Ovary (tissue), 9 donors: ENCODE results near the gene STAT5B. TPM values are rescaled to one million over a fixed set of nuclear protein-coding genes. Genes with fewer than 3 reads are reported as not detected.

ENCODE experiments used
- DNase-seq, 5 donors: peaks; one replicate each; pipeline ENCODE4 v3.0.0-alpha.2; 2019 to 2020
- H3K27ac ChIP-seq, 2 donors: fragments of 200-600 bp; one replicate each; pipeline versions ENCODE4 v1.5.1 to v1.8.0; 2019 to 2022
- H3K27me3 ChIP-seq: fragments of 200-600 bp; one replicate; pipeline ENCODE4 v1.8.0; 2022
- H3K36me3 ChIP-seq: fragments of 200-600 bp; sonication (generic); one replicate; pipeline ENCODE4 v1.5.1; 2019
- H3K4me1 ChIP-seq: one replicate; pipeline ENCODE4 v1.8.1; 2013; ENCODE audit warnings: mild to moderate bottlenecking, moderate library complexity; ENCODE audit not compliant: insufficient read depth
- H3K4me3 ChIP-seq: fragments of 200-600 bp; sonication (generic); one replicate; pipeline ENCODE4 v1.5.1; 2017
- H3K9me3 ChIP-seq, 2 donors: fragments of 200-600 bp in 1 of 2; sonication (generic) in 1 of 2; one replicate each; pipeline versions ENCODE4 v1.5.1 to v1.8.1; 2013 to 2019; ENCODE audit warnings: mild to moderate bottlenecking in 1 of 2, moderate library complexity in 1 of 2
- EP300 ChIP-seq: sonication (generic); formaldehyde crosslinking; IDR thresholded peaks from one replicate; pipeline ENCODE4 v1.6.1; 2017; ENCODE audit warnings: antibody characterized with exemption
- POLR2A ChIP-seq: fragments of 450-650 bp; IDR thresholded peaks from one replicate; pipeline ENCODE4 v1.6.1; 2017; ENCODE audit warnings: antibody characterized with exemption, mild to moderate bottlenecking, moderate library complexity
- WGBS, 3 donors: extraction: QIAGEN DNeasy Blood & Tissue Kit in 1 of 3; methylation state at CpG; one replicate each; pipeline versions ENCODE4 v1.1.5 to v1.1.7; 2013 to 2017; 5-methylcytosine and 5-hydroxymethylcytosine counted together
- intact Hi-C, 4 donors: fragments of 100-400 bp; cut with DNase I; formaldehyde crosslinking; loops; one replicate each; pipeline versions ENCODE4 v1.11.0 to v1.15.1; 2022 to 2023
- polyA plus RNA-seq, 2 donors: library from polyadenylated mRNA; stranded (reverse); fragments of 200-250 nt in 1 of 2; fragments of 350-450 nt in 1 of 2; fragmentation: Illumina TruSeq in 1 of 2; extraction: RNeasy Lipid Tissue Mini Kit (QIAGEN cat#74804) in 1 of 2; gene quantifications; one replicate each; pipeline ENCODE4 v1.2.3, GENCODE V29; 2013 to 2014
- total RNA-seq, 7 donors: library from RNA; depleted of rRNA in 2 of 7; stranded (reverse); fragments of >200 nt in 2 of 7; fragmentation: NEBNext Ultra II Directional in 3 of 7; extraction: Animal tissue kit (Norgen Biotek cat#: 25700) in 3 of 7; gene quantifications; one replicate each; pipeline versions ENCODE4 v1.1.0 to v1.2.4, GENCODE V29; 2016 to 2023
- TF ChIP-seq, protein P1 (sequence below), 3 donors: fragments of 450-650 bp in 2 of 3; fragments of 200-600 bp in 1 of 3; IDR thresholded peaks; one replicate each; pipeline versions ENCODE4 v1.5.1 to v1.8.0; 2016 to 2022; ENCODE audit warnings: antibody characterized with exemption in 3 of 3, mild to moderate bottlenecking in 1 of 3
- donor health status: DM: no; HTN: no; CAD: no; lungs with moderate emphysema.
- donor health status: DM: no; HTN: no; CAD: no.
- donor health status: Bipolar disorder and iron deficiency.
- donor health status: DM: yes; HTN: yes; CAD: no.
- donor health status: DM: no; HTN: no; CAD: no.
- donor health status: DM: yes; HTN: yes; CAD: no.

The STAT5B gene
- total and polyA plus RNA-seq, 9 donors = 66.1 to 176 (median 108) TPM

DNA sequence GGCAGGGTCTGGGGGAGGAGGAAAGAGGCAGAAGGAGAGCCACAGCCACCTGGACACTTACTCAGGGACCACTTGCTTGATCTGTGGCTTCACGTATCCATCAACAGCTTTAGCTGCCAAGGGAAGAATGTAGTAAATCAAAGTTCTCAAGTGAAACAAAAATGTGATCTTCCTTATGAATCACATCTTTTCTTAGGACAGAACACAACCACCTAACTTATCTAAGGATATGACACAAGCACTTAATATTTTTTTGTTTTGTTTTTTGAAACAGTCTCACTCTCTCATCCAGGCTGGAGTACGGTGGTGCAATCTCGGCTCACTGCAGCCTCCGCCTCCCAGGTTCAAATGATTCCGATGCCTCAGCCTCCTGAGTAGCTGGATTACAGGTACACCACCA is 73.5 kb downstream of the STAT5B start:
- Histone ChIP-seq H3K9me3 (no peaks in the 10 kb centered on the region), H3K27me3 (no peaks in the 10 kb centered on the region), H3K36me3 (no peaks in the 10 kb centered on the region), H3K4me1 (no peaks in the 10 kb centered on the region), H3K4me3 (no peak overlapping the region), H3K27ac (no peak overlapping the region)
- no peak for DNase-seq
- WGBS, 3 donors = 70 to 87% (median 80%) methylated on average over 5 of the region's 5 CpGs
- TF ChIP-seq POLR2A = no peak
- TF ChIP-seq EP300 = no peak
- TF ChIP-seq, protein P1, sequence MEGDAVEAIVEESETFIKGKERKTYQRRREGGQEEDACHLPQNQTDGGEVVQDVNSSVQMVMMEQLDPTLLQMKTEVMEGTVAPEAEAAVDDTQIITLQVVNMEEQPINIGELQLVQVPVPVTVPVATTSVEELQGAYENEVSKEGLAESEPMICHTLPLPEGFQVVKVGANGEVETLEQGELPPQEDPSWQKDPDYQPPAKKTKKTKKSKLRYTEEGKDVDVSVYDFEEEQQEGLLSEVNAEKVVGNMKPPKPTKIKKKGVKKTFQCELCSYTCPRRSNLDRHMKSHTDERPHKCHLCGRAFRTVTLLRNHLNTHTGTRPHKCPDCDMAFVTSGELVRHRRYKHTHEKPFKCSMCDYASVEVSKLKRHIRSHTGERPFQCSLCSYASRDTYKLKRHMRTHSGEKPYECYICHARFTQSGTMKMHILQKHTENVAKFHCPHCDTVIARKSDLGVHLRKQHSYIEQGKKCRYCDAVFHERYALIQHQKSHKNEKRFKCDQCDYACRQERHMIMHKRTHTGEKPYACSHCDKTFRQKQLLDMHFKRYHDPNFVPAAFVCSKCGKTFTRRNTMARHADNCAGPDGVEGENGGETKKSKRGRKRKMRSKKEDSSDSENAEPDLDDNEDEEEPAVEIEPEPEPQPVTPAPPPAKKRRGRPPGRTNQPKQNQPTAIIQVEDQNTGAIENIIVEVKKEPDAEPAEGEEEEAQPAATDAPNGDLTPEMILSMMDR (IDR thresholded peaks at IDR 0.05) = no peak
- intact Hi-C loops = no loop called here

DNA sequence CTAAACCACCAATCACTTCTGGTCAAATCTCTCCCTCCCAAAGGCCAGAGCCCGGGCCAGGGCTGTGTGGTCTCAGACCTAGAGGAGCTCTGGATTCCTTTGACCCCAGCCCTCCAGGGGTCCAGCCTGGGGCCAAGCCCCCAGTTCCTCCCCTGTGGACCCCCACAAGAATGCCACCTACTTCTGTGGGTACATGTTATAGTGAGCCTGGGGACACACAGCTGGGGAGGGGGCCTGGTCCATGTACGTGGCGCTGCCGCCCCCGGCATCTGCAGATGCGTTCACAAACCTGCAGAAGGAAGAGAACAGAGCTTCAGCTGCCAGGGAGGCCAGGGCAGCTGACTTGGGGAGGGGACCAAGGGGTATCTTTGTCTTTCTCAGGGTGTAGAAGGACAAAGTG is 74.0 kb downstream of the STAT5B start:
- DNase-seq = no peak
- no peaks in the 10 kb centered on the region for H3K9me3 ChIP-seq
- intact Hi-C loops = no loop called here
- H3K4me1 ChIP-seq = no peaks in the 10 kb centered on the region
- 90 to 96% (median 94%) methylated on average over 6 of the region's 6 CpGs for WGBS, 3 donors
- no peak overlapping the region for H3K4me3 ChIP-seq
- H3K27ac ChIP-seq = peak overlapping the region in 1 of 2 donors; percentile 39
- TF ChIP-seq POLR2A (no peak), EP300 (no peak)
- TF ChIP-seq, protein P1 (IDR thresholded peaks at IDR 0.05) = no peak
- no peaks in the 10 kb centered on the region for H3K36me3 ChIP-seq
- H3K27me3 ChIP-seq = no peaks in the 10 kb centered on the region

DNA sequence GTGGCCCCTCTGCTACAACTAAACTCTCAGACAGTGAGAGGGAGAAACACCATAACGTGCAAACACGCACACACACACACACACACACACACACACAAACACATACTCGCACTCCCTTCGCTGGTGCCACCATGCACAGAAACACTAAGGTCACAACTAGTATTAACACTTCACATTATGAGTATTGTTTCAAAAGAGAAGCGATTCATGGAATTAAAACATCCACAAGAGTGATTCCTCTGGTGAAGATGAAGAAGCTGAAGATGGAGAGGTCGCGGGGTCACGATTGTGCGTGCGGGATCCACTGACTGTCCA is 74.8 kb downstream of the STAT5B start:
- 57 to 78% (median 59%) methylated on average over 10 of the region's 10 CpGs for WGBS, 3 donors
- H3K4me3 ChIP-seq = no peak overlapping the region
- intact Hi-C loops = no loop called here
- H3K27me3 ChIP-seq = no peaks in the 10 kb centered on the region
- H3K36me3 ChIP-seq = no peaks in the 10 kb centered on the region
- no peak for DNase-seq
- H3K9me3 ChIP-seq = no peaks in the 10 kb centered on the region
- H3K4me1 ChIP-seq = no peaks in the 10 kb centered on the region
- TF ChIP-seq, protein P1 (IDR thresholded peaks at IDR 0.05) = no peak
- TF ChIP-seq POLR2A (no peak), EP300 (no peak)
- H3K27ac ChIP-seq = peak overlapping the region in 1 of 2 donors; percentile 39

DNA sequence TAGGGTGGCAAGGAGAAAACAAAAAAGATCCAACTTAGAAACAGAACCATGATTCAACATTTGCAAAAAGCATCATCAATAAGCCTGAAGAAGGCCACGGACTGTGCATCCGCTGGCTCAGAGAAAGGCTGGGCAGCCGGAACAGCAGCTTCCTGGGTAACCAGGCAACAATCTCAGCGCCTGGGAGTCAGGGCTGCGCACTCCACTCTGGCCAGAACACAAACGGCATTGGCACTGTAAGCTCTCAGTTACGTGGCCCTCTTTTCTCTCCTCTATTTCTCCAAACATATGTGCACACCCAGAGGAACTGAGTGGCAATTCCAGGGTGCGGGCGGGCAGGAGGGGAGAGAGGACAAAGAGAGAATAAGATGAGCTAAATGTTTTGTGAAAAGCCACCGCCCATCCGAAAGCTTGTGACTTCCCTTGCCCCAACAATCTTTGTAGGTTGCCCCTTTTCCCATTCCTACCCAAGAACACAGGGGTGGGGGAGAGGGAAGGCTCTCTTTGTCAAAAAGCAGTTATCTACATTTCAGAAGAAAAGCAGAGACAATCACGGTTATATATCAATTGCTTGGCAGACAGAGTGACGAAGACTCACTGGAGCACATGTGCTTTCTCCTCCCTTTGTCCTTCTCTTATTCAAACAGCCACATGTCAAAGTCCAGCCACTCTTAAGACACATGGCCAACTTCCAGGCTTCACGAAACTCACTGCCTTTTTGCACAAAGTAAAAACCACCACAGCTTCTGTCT is 75.3 kb downstream of the STAT5B start:
- intact Hi-C loops = no loop called here
- TF ChIP-seq, protein P1 (IDR thresholded peaks at IDR 0.05) = no peak
- no peak for TF ChIP-seq POLR2A
- no peak for TF ChIP-seq EP300
- no peaks in the 10 kb centered on the region for H3K27me3 ChIP-seq
- peak overlapping the region in 1 of 2 donors; percentile 39 for H3K27ac ChIP-seq
- no peaks in the 10 kb centered on the region for H3K36me3 ChIP-seq
- no peak overlapping the region for H3K4me3 ChIP-seq
- H3K4me1 ChIP-seq = no peaks in the 10 kb centered on the region
- DNase-seq = peak; percentile 72 to 81 (median 75)
- H3K9me3 ChIP-seq = no peaks in the 10 kb centered on the region
- whole genome bisulfite sequencing, 3 donors = 12 to 19% (median 13%) methylated on average over 14 of the region's 14 CpGs
